Thymus (tissue), 11 donors: ENCODE measurements around the gene PPM1F. TPM values are rescaled to one million over a fixed set of nuclear protein-coding genes. Genes with fewer than 3 reads are reported as not detected.

Source experiments
- DNase-seq, 9 donors: peaks; one replicate each; pipeline ENCODE4 v3.0.0-alpha.2; 2013; ENCODE audit warnings: low spot score in 9 of 9, low read depth in 6 of 9, missing footprints in 1 of 9
- H3K27ac ChIP-seq, 2 donors: one replicate each; pipeline ENCODE4 v1.5.1; 2013; ENCODE audit warnings: control low read depth in 1 of 2, low read depth in 1 of 2, low read length in 1 of 2, mild to moderate bottlenecking in 1 of 2, moderate library complexity in 1 of 2
- H3K27me3 ChIP-seq, 2 donors: one replicate each; pipeline ENCODE4 v1.5.1; 2013; ENCODE audit warnings: low read length in 1 of 2; ENCODE audit not compliant: control insufficient read depth in 2 of 2, insufficient read depth in 1 of 2
- H3K36me3 ChIP-seq, 2 donors: one replicate each; pipeline ENCODE4 v1.5.1; 2013; ENCODE audit warnings: low read length in 1 of 2, mild to moderate bottlenecking in 1 of 2, moderate library complexity in 1 of 2; ENCODE audit not compliant: control insufficient read depth in 2 of 2, insufficient read depth in 2 of 2
- H3K4me1 ChIP-seq, 2 donors: one replicate each; pipeline ENCODE4 v1.5.1; 2013; ENCODE audit warnings: low read length in 2 of 2; ENCODE audit not compliant: control insufficient read depth in 2 of 2, insufficient read depth in 2 of 2
- H3K4me3 ChIP-seq, 2 donors: one replicate each; pipeline ENCODE4 v1.5.1; 2013; ENCODE audit warnings: low read length in 2 of 2, control low read depth in 1 of 2, mild to moderate bottlenecking in 1 of 2
- H3K9me3 ChIP-seq, 2 donors: one replicate each; pipeline ENCODE4 v1.5.1; 2013; ENCODE audit warnings: low read length in 1 of 2, mild to moderate bottlenecking in 1 of 2; ENCODE audit not compliant: control insufficient read depth in 2 of 2, insufficient read depth in 1 of 2
- WGBS: extraction: QIAGEN DNeasy Blood & Tissue Kit; methylation state at CpG from one replicate; pipeline ENCODE4 v1.1.7; 2013; 5-methylcytosine and 5-hydroxymethylcytosine counted together
- polyA plus RNA-seq: library from polyadenylated mRNA; stranded (reverse); fragments of 200-250 nt; gene quantifications from one replicate; pipeline ENCODE4 v1.2.3, GENCODE V29; 2013
- total RNA-seq: library from RNA; stranded (reverse); fragments of 120-200 nt; gene quantifications from one replicate; pipeline ENCODE4 v1.2.4, GENCODE V29; 2013
- donor health status: healthy.

Gene PPM1F
- total and polyA plus RNA-seq, 2 donors: 10.5 to 13.0 TPM

- Histone ChIP-seq H3K9me3 (no peaks in the 10 kb centered on the region), H3K36me3 (peaks cover 89 to 99% of the 10 kb centered on the region in 2 donors), H3K4me1 (no peaks in the 10 kb centered on the region), H3K4me3 (no peak overlapping the region), H3K27ac (no peak overlapping the region), H3K27me3 (no peaks in the 10 kb centered on the region)
- 98% methylated on average over 19 of the region's 19 CpGs for WGBS
- no peak for DNase-seq
Measured at GRCh38 chr22:21963790-21964211, 11.2 kb upstream of the PPM1F start.

- H3K9me3 ChIP-seq: no peaks in the 10 kb centered on the region
- no peak overlapping the region for H3K27ac ChIP-seq
- H3K4me1 ChIP-seq: no peaks in the 10 kb centered on the region
- no peaks in the 10 kb centered on the region for H3K27me3 ChIP-seq
- H3K4me3 ChIP-seq: no peak overlapping the region
- H3K36me3 ChIP-seq: peaks cover 87 to 99% of the 10 kb centered on the region in 2 donors
- DNase-seq: no peak
- WGBS: 99% methylated on average over 7 of the region's 7 CpGs
Measured at GRCh38 chr22:21963286-21963685, 10.6 kb upstream of the PPM1F start.

- Histone ChIP-seq H3K4me1 (no peaks in the 10 kb centered on the region), H3K36me3 (peaks cover 81 to 95% of the 10 kb centered on the region in 2 donors), H3K27me3 (no peaks in the 10 kb centered on the region), H3K27ac (no peak overlapping the region), H3K9me3 (no peaks in the 10 kb centered on the region), H3K4me3 (no peak overlapping the region)
- no peak for DNase-seq
- WGBS: 97% methylated on average over 11 of the region's 11 CpGs
Measured at GRCh38 chr22:21962655-21962949, 10.0 kb upstream of the PPM1F start.

GRCh38 chr22:21961886-21962654, 9.4 kb upstream of the PPM1F start:
- Histone ChIP-seq H3K4me3 (no peak overlapping the region), H3K36me3 (peaks cover 76 to 89% of the 10 kb centered on the region in 2 donors), H3K4me1 (no peaks in the 10 kb centered on the region), H3K27me3 (no peaks in the 10 kb centered on the region), H3K27ac (no peak overlapping the region), H3K9me3 (no peaks in the 10 kb centered on the region)
- WGBS: 98% methylated on average over 23 of the region's 23 CpGs
- DNase-seq: no peak

GRCh38 chr22:21961127-21961867, 8.6 kb upstream of the PPM1F start:
- H3K4me3 ChIP-seq: no peak overlapping the region
- no peaks in the 10 kb centered on the region for H3K27me3 ChIP-seq
- no peaks in the 10 kb centered on the region for H3K4me1 ChIP-seq
- no peak for DNase-seq
- WGBS: 96% methylated on average over 18 of the region's 18 CpGs
- no peaks in the 10 kb centered on the region for H3K9me3 ChIP-seq
- peaks cover 68 to 82% of the 10 kb centered on the region in 2 donors for H3K36me3 ChIP-seq
- no peak overlapping the region for H3K27ac ChIP-seq

- no peak for DNase-seq
- no peaks in the 10 kb centered on the region for H3K27me3 ChIP-seq
- no peak overlapping the region for H3K4me3 ChIP-seq
- H3K27ac ChIP-seq: no peak overlapping the region
- no peaks in the 10 kb centered on the region for H3K4me1 ChIP-seq
- H3K9me3 ChIP-seq: no peaks in the 10 kb centered on the region
- peaks cover 62 to 74% of the 10 kb centered on the region in 2 donors for H3K36me3 ChIP-seq
- 97% methylated on average over 24 of the region's 24 CpGs for WGBS
Measured at GRCh38 chr22:21960200-21961126, 7.8 kb upstream of the PPM1F start.

- no peak overlapping the region for H3K27ac ChIP-seq
- no peaks in the 10 kb centered on the region for H3K27me3 ChIP-seq
- no peak for DNase-seq
- 97% methylated on average over 18 of the region's 18 CpGs for WGBS
- no peaks in the 10 kb centered on the region for H3K4me1 ChIP-seq
- H3K4me3 ChIP-seq: no peak overlapping the region
- H3K9me3 ChIP-seq: no peaks in the 10 kb centered on the region
- H3K36me3 ChIP-seq: peaks cover 52 to 65% of the 10 kb centered on the region in 2 donors
Measured at GRCh38 chr22:21959274-21960074, 6.8 kb upstream of the PPM1F start.

GRCh38 chr22:21958360-21959273, 6.0 kb upstream of the PPM1F start:
- Histone ChIP-seq H3K36me3 (peaks cover 43 to 56% of the 10 kb centered on the region in 2 donors), H3K27ac (no peak overlapping the region), H3K4me1 (no peaks in the 10 kb centered on the region), H3K9me3 (no peaks in the 10 kb centered on the region), H3K27me3 (no peaks in the 10 kb centered on the region), H3K4me3 (no peak overlapping the region)
- WGBS: 97% methylated on average over 22 of the region's 22 CpGs
- DNase-seq: no peak
